Activated B cell treated with CpG ODN at 0.5 μM for 24 hours (primary cell): ENCODE data around the gene SENP2. TPM values are rescaled to one million over a fixed set of nuclear protein-coding genes. Genes with fewer than 3 reads are reported as not detected.
"Not testable (repeated sequence)": the region's sequence is repeated elsewhere in the genome, so short reads cannot be mapped to it uniquely, and the experiment has no call there.

Experiments used
- ATAC-seq: fragments of 200-7000 bp; cut with Tn5 transposase; one replicate; pipeline ENCODE4 v1.10.0; 2021; ENCODE audit warnings: low read depth, mild to moderate bottlenecking, moderate library complexity
- CTCF ChIA-PET: fragments of 350-600 bp; sonication (Branson Sonifier 250); formaldehyde crosslinking; loops from one replicate; lab custom pipeline; 2021; ENCODE audit warnings: antibody characterized with exemption; lab: Charles Lee
- POLR2A ChIA-PET: fragments of 350-600 bp; sonication (Branson Sonifier 250); formaldehyde crosslinking; loops from one replicate; lab custom pipeline; 2021; ENCODE audit warnings: antibody characterized with exemption; lab: Charles Lee
- DNase-seq: peaks from one replicate; pipeline ENCODE4 v3.0.0; 2022
- H3K27ac Mint-ChIP-seq: one replicate; pipeline ENCODE4 v1.8.0; 2020; ENCODE audit warnings: mixed read lengths
- H3K27me3 Mint-ChIP-seq: one replicate; pipeline ENCODE4 v1.8.0; 2021; ENCODE audit warnings: mixed read lengths
- H3K36me3 Mint-ChIP-seq: one replicate; pipeline ENCODE4 v1.8.0; 2021; ENCODE audit warnings: low read depth, mixed read lengths
- H3K4me1 Mint-ChIP-seq: one replicate; pipeline ENCODE4 v1.8.0; 2021; ENCODE audit warnings: mixed read lengths
- H3K4me3 Mint-ChIP-seq: one replicate; pipeline ENCODE4 v1.8.0; 2020; ENCODE audit warnings: mild to moderate bottlenecking, mixed read lengths
- H3K9me3 Mint-ChIP-seq: one replicate; pipeline ENCODE4 v1.8.0; 2020; ENCODE audit warnings: mixed read lengths
- intact Hi-C: fragments of 100-400 bp; cut with micrococcal nuclease; formaldehyde crosslinking; loops from one replicate; pipeline ENCODE4 v1.15.1; 2024
- total RNA-seq: library from RNA; stranded (reverse); gene quantifications from 2 replicates; pipeline ENCODE4 v1.2.3, GENCODE V29; 2022
- TF ChIP-seq, protein P1 (sequence below): fragments of 200-600 bp; IDR thresholded peaks from one replicate; pipeline ENCODE4 v1.8.0; 2022; ENCODE audit warnings: antibody characterized with exemption, mild to moderate bottlenecking

Gene SENP2
- total RNA-seq, 1 donor from 2014 or later, result 47.1 TPM

DNA sequence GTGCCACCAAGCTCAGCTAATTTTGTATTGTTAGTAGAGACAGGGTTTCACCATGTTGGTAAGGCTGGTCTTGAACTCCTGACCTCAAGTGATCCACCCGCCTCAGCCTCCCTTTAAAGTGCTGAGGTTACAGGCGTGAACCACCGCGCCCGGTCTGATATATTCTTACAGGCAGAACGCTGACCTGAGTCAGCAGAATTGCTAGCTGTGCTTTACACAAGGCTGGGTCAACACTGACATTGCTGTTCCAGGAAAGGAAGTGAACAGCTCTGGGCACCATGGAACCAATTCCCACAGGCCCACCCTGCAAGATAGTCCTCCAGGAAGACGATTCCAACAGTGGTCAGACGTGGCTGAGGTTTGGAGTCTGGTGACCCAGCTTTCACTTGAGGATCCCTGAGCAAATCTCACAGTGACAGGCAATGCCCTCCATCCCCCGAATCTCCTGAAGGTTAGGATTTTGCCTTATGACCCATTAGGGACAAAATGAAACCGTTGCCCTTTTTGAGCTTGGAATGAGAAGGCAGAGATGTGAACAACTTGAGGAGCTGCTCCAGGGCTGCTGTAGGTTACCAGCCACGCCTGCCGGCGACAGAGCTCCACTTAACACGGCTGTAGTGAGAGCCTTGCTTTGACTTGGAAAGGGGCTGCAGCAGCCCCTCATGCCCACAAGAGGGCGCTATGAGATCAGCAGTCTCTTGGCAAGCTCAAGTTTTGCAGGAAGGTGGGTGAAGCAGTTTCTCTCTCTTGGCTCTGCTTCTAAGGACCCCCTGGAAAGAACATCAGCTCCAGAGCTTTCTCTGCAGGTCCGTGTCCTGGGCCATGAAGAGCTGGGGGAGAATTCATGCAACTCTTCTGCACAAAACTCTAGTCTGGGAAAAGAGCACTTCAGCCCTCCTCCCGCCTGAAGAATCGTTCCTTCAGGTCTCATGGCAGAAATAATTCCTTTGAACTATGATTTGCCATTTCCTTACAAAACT lies 74.1 kb downstream of the SENP2 start:
- Mint-ChIP-seq H3K36me3 (no peaks in the 10 kb centered on the region), H3K9me3 (no peaks in the 10 kb centered on the region), H3K4me1 (no peaks in the 10 kb centered on the region), H3K27ac (no peak overlapping the region), H3K4me3 (no peak overlapping the region), H3K27me3 (peaks cover 17% of the 10 kb centered on the region)
- CTCF ChIA-PET, result interaction anchor here (0.6 to 5.2 kb wide), 21 partner anchors 8 to 957 kb away, joined by 3 to 71 read pairs (median 3); no protein-coding TSS in a partner anchor
- DNase-seq (peak; percentile 37), ATAC-seq (peak; percentile 77)
- TF ChIP-seq, protein P1, sequence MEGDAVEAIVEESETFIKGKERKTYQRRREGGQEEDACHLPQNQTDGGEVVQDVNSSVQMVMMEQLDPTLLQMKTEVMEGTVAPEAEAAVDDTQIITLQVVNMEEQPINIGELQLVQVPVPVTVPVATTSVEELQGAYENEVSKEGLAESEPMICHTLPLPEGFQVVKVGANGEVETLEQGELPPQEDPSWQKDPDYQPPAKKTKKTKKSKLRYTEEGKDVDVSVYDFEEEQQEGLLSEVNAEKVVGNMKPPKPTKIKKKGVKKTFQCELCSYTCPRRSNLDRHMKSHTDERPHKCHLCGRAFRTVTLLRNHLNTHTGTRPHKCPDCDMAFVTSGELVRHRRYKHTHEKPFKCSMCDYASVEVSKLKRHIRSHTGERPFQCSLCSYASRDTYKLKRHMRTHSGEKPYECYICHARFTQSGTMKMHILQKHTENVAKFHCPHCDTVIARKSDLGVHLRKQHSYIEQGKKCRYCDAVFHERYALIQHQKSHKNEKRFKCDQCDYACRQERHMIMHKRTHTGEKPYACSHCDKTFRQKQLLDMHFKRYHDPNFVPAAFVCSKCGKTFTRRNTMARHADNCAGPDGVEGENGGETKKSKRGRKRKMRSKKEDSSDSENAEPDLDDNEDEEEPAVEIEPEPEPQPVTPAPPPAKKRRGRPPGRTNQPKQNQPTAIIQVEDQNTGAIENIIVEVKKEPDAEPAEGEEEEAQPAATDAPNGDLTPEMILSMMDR, result no peak
- POLR2A ChIA-PET, result no interaction called here
- intact Hi-C loops, result loop anchor here (1.0 to 10.0 kb wide), 2 partner anchors 108 to 955 kb away; partner anchors contain the start of gene AHSG

GRCh38 chr3:185661296-185661695 lies 75.2 kb downstream of the SENP2 start:
- POLR2A ChIA-PET, H3K4me1 Mint-ChIP-seq, DNase-seq, H3K4me3 Mint-ChIP-seq, H3K9me3 Mint-ChIP-seq, H3K27ac Mint-ChIP-seq, ATAC-seq, H3K36me3 Mint-ChIP-seq: not testable (repeated sequence)
- H3K27me3 Mint-ChIP-seq, result peaks cover 17% of the 10 kb centered on the region
- CTCF ChIA-PET, result interaction anchor here (0.8 to 5.2 kb wide), 5 partner anchors 7 to 162 kb away, joined by 3 to 71 read pairs (median 5); no protein-coding TSS in a partner anchor
- intact Hi-C loops, result loop anchor here (10.0 kb wide), 1 partner anchor 954 kb away; the partner anchor contains the start of gene AHSG

GRCh38 chr3:185661772-185662171 lies 75.7 kb downstream of the SENP2 start:
- peaks cover 17% of the 10 kb centered on the region for H3K27me3 Mint-ChIP-seq
- ChIA-PET CTCF (interaction anchor here (2.4 to 5.2 kb wide), 2 partner anchors 105 to 110 kb away, joined by 11 to 71 read pairs; no protein-coding TSS in a partner anchor), POLR2A (no interaction called here)
- no peak overlapping the region for H3K4me3 Mint-ChIP-seq
- intact Hi-C loops, result loop anchor here (10.0 kb wide), 1 partner anchor 953 kb away; the partner anchor contains the start of gene AHSG
- ATAC-seq (no peak), DNase-seq (no peak)
- no peaks in the 10 kb centered on the region for H3K4me1 Mint-ChIP-seq
- no peak overlapping the region for H3K27ac Mint-ChIP-seq
- no peaks in the 10 kb centered on the region for H3K36me3 Mint-ChIP-seq
- TF ChIP-seq, protein P1, result no peak
- H3K9me3 Mint-ChIP-seq, result no peaks in the 10 kb centered on the region

DNA sequence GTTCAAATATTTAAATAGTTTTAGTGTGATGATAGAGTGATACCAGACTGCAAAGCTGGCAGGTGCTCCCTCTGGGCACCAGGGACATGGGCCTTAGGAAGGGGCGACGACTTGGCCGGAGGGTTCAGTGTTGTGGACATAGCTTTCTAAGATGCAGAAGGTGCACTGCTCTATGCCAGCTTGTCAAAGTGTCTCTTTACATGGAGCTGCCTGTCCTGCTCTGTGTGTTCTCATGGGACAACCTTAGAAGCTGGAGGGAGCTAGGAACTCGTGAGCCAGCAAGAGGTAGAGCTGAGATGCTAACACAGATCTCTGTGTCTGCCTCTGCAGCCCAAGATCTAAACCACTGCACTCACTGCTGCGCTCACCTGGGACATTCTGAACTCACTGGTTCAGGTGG lies 77.8 kb downstream of the SENP2 start:
- CTCF ChIA-PET, result interaction anchor here (0.8 kb wide), 1 partner anchor 68 kb away, joined by 3 read pairs; no protein-coding TSS in a partner anchor

DNA sequence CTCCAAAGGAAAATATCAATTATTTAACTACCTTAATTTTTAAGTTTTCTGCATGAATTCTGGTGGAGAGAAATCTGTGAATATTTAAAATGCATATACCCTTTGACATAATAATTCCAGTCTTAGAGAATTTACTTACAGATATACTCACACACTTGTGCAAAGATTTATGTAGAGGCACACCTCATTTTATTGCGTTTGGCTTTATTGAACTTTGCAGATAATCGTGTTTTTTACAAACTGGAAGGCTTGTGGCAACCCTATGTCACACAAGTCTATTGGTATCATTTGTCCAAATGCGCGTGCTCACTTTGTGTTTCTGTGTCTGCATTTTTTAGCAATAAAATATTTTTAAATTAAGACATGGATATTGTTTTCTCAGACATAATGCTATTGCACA lies 81.5 kb downstream of the SENP2 start:
- TF ChIP-seq, protein P1, result no peak
- ChIA-PET POLR2A (no interaction called here), CTCF (no interaction called here)
- Mint-ChIP-seq H3K9me3 (no peaks in the 10 kb centered on the region), H3K27me3 (peaks cover 13% of the 10 kb centered on the region), H3K4me1 (no peaks in the 10 kb centered on the region), H3K4me3 (no peak overlapping the region), H3K36me3 (no peaks in the 10 kb centered on the region), H3K27ac (no peak overlapping the region)
- no peak for DNase-seq
- intact Hi-C loops, result loop anchor here (10.0 kb wide), 1 partner anchor 947 kb away; the partner anchor contains the start of gene AHSG
- ATAC-seq, result no peak

More for the DNA sequence above, 77.8 kb downstream of the SENP2 start:
- POLR2A ChIA-PET, result no interaction called here
- Mint-ChIP-seq H3K4me3 (no peak overlapping the region), H3K27ac (no peak overlapping the region), H3K36me3 (no peaks in the 10 kb centered on the region), H3K9me3 (no peaks in the 10 kb centered on the region), H3K4me1 (no peaks in the 10 kb centered on the region), H3K27me3 (peaks cover 13% of the 10 kb centered on the region)
- DNase-seq (no peak), ATAC-seq (no peak)
- TF ChIP-seq, protein P1, result no peak
- intact Hi-C loops, result loop anchor here (10.0 kb wide), 1 partner anchor 951 kb away; the partner anchor contains the start of gene AHSG
